COLO829 (cell line): Measurements from ENCODE around the gene FGFR1OP2.
"Not testable (repeated sequence)": the region's sequence is repeated elsewhere in the genome, so short reads cannot be mapped to it uniquely, and the experiment has no call there.

Experiments
- DNase-seq: peaks from one replicate; pipeline ENCODE4 v3.0.0; 2012; ENCODE audit warnings: low spot score

Gene FGFR1OP2

DNA sequence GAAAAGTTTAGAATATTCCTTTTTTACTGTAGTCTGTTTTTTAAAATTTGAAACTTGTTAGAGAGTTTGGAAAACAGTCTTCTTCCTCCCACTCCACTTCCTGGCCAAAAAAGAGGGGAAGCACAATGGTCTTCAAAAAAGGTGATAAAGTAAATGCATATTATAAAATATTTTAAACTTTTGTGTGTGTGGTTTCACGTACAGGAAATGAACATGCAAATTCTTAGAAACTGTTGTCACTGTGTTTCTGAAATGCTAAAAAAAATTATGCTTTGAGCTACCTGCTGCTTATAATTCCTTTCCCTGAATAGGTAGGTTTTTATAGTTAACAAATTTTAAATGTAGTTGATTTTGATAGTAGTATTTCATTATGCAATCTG, 2.9 kb downstream of the FGFR1OP2 start:
- DNase-seq = no peak

DNA sequence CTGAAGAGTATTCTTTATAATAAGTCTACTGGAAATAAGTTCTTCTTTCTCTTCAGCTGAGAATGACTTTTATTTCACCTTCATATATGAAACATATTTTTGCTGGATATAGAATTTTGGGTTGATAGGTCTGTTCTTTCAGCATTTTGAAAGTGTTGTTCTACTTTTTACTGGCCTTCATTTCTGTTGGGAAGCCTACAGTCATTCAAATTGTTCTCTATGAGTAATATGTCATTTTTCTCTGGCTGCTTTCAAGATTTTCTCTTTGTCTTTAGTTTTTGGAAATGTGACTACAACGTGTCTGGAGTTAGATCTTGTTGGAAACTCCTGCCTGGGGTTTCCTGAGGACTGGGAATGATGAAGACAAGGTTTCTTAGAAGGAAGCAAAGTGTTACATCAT, 10.0 kb downstream of the FGFR1OP2 start:
- no peak for DNase-seq

DNA sequence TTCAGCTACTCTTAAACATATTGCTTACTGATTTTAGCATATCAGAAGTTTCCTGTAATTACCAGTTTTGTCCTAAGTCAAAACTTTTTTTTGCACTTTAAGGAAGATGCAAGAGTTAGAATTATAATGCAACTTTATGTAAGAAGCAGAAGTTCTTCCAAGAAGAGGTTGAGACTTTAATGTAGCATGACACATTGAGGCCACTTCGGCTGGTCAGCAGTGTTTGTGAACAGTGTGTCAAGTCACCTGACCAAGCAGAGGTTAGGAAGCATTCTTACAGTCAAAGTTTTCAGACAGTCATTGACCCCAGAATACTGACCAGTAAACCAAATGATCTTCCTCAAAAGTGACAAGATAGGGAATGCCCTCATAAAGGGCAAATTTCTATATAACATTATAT, 15.2 kb downstream of the FGFR1OP2 start:
- no peak for DNase-seq

DNA sequence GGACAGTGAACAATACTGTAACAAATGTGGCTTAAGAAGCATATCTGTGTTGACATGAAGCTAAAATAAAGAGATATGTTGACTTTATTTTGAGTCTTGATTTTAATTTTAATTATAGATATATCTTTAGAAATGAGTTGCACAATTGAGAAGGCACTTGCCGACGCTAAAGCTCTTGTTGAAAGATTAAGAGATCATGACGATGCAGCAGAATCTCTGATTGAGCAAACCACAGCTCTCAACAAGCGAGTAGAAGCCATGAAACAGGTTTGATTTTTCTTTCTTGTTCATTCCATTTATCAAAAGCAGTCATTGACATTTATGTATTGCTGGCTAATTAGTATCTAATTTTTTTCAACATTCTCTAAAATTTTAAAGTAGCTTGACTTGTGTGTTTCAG, 15.8 kb downstream of the FGFR1OP2 start:
- DNase-seq = no peak

DNA sequence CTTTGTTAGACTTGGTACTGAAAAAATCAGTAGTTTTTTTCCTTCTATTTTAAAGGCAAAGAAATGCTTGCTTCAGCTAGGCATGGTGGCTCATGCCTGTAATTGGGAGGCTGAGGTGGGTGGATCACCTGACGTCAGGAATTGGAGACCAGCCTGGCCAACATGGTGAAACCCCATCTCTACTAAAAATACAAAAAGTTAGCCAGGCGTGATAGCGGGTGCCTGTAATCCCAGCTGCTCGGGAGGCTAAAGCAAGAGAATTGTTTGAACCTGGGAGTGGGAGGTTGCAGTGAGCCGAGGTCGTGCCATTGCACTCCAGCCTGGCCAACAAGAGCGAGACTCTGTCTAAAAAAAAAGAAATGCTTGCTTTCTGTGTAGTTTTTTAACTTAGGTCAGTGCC, 23.1 kb downstream of the FGFR1OP2 start:
- DNase-seq = not testable (repeated sequence)

DNA sequence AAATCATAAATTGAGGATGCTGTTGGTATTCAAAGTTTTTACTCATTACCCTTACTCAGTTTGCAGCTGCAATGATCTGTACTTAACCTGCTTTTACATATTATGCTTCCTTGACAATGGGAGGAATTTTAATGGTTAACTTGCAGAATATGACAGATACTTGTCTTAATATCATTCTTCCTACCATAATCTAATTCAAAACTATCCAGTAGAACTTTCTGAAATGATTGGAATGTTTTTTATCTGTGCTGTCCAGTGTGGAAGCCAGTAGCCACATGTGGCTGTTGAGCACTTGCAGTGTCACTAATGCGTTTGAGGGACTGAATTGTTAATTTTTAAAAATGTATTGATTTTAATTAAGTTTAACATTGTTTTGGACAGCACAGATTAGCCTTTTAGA, 23.5 kb downstream of the FGFR1OP2 start:
- no peak for DNase-seq

DNA sequence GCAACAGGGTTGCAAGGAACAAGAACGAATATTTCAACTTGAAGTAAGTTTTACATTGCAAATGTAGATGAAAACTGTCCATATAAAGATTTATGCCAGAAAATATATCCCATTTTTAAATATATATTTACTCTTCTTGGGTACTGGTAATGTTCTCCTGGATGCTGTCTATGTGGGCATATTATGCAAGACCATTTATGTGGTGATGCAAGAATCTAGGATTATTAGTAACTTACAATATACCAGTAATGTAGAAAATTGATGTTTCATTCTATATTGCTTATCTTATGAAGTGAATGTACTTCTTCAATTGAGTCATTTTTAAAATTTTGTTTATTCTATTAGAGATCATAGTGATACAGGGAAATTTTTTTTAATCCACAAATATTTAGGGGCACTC, 25.1 kb downstream of the FGFR1OP2 start:
- no peak for DNase-seq

DNA sequence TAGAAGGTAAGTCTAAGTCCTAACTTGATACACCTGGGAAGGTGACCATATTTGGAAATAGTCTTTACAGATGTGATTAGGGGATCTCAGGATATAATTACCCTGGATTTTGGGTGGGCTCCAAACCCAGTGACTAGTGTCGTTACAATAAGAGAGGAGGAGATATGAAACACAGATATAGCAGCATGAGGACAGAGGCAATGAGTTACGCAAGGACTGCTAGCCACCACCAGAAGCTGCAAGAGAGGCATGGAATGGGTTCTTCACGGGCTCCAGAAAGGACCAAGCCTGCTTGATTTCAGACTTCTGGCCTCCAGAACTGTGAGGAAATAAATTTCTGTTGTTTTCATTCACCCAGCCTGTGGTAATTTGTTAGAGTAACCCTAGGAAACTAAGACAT, 28.6 kb downstream of the FGFR1OP2 start:
- DNase-seq = no peak

DNA sequence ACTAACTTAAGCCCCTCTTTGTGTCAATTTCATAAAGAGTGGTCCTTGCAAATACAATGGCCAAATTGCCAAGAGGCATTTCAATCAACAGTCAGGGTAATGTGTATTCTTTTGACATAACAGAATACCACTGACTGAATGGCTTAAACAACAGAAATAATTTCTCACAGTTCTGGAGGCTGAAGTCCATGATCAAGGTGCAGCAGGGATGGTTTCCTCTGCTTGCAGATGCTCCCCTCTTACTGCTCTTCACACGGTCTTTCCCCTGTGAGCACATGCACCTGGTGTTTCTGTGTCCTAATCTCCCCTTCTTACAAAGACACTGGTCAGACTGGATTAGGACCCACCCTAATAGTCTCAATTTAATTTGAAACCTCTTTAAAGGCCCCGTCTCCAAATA, 31.9 kb downstream of the FGFR1OP2 start:
- DNase-seq = no peak

DNA sequence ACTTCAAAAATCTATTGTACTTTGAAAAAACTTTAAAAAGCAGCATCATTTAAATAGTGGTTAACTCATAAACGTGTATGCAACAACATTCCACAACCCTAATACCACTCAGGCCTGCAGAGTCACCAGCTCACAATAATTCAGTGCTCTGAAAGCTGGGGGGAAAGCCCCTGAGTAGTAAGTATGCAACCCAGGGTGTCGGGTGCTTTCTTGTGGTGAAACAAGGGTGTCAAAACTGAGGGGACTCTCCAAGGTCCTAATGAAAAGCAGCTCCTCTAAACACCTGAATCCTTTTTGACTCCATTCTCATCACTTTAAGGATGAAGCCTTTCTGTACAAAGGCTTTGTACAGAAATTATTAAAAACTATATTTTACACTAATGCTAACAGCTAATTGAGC, 33.7 kb downstream of the FGFR1OP2 start:
- no peak for DNase-seq

DNA sequence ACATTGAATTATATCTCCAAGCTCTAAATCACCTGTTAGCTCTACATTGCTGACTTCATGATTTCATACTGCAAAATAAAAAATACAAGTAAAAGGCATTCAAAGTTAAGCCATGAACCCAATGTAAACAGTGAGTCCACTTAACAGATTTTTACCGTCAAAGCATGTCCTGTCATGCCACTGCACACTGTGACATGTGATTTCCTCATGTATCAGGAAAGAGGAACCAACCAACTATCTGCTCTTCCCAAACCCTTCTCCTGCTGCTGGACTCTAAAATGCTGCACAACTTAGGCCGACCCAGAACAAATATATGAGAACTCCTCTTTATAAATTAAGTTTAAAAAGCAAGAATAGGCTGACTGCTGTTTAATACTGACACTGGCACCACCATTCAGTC, 38.4 kb downstream of the FGFR1OP2 start:
- DNase-seq = no peak

DNA sequence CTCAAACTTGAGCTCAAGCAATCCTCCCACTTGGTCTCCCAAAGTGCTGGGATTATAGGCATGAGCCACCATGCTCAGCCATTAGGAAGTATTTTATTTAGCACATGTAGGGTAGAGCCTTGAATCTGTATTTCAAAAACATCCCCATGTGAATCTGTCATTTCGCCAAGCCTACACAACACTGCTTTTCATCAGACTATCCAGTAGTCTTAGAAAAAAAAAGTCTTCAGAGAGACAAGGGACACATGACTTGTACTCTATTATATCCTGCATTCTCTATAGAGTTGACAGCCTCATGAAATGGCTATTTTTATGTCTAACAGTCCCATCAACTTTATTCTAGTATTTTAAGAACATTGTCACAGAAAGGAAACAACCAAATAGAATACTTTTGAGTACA, 40.5 kb downstream of the FGFR1OP2 start:
- peak; percentile 40 for DNase-seq

DNA sequence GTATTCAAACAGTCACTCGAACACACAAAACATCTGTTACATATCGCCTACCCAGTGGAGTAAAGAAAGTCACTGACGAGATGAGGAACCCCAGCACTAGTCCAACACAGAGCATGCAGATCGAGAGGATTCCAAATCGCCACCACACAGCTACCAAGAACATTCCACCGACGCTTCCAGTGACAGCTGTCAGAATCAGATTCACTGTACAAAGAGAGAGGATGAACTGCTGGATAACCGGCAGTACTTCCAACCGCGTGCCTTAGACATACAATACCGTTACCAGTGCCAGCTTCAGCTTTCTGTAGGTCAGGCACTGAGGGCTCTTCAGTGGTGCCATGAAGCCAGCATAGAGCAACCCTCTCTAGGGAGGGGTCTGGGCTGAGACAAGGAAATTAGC, 41.5 kb downstream of the FGFR1OP2 start:
- DNase-seq = no peak

DNA sequence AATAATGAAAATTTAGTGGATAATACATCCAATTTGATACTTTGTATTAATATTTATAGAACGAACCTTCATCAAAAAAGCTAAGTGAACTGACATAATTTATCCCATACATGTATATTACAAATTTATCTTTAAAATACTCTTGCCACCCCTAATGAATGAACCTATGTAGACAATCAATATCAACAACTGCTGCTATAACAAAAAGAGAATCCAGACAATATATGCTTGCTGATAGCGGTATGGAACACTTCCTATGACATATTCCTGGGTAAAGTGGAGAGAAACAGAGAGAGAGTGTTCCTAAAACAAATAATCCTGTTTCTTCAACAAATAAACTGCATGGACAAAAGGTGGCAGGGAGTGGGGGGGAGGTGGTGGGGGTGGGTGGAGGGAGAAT, 44.6 kb downstream of the FGFR1OP2 start:
- no peak for DNase-seq

DNA sequence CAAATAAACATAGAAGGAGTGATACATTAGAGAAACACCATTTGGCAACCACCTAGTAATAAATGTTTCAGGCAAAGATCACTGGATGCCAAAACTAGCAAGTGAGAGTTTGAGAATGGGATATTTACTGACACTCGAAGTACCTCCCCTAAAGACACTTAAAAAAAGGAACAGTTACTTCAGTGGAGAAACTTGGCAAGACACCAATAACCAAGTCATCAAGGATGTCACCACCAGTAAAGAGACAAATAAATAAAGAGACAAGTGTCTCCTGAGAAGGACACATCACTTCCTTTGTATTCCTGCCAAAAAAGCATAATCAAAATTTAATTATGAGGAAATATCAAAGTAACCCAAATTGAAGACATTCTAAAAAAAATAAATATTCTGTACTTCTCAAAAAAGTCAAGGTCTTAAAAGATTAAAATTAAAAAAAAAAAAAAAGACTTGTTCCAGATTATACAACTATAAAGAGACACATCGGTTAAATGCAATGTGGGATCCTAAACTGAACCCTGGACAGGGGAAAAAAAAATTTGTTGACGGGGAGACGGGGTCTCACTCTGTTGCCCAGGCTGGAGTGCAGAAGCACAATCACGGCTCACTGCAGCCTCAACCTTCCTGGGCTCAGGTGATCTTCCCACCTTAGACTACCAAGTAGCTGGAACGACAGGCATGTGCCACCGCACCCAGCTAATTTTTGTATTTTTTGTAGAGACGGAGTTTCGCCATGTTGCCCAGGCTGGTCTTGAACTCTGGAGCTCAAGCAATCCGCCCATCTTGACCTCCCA, 49.6 kb downstream of the FGFR1OP2 start:
- DNase-seq = peak; percentile 34

DNA sequence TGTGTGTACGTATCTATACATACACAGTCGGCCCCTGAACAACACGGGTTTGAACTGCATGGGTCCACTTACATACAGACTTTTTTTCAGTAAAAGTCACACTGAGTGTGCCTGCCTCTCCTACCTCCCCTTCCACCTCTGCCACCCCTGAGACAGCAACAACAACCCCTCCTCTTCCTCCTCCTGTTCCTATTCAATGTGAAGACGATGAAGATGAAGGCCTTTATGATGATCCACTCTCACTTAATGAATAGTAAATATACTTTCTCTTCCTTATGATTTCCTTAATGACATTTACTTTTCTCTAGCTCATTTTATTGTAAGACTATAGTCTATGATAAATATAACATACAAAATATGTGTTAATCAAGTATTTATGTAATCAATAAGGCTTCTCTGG, 50.4 kb downstream of the FGFR1OP2 start:
- no peak for DNase-seq

DNA sequence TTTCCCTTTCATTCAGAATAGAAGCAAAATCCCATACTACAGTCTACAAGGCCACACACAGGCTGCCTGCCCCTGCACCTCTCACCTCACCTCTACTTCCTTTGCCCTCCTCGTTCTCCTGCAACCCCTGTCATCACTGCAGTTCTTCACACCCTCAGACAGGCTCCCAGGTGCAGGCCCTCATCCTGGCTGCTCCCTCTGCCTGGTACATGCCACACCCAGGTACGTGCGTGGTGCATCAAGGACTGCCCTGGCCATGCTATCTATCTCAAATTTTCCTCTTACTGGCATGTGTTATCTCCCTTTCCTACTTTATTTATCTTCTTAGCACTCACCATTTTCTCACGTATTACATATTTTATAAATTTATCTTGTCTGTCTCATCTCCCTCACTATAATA, 51.6 kb downstream of the FGFR1OP2 start:
- no peak for DNase-seq

DNA sequence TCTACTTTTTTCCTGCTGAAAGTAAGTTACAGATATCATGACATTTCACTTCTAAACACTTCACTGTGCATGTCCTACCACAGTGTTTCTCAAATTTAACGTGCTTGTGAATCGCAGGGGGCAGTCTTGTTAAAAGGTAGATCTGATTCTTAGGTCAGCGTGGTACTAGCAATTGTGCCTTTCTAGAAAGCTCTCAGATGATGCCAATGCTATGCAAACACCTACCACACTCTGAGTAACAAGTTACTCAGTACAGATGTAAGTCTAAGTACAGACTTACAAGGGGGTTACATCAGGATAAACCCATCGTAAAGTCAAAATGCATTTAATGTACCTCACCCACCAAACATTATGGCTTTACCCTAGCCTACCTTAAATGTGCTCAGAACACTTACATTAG, 53.6 kb downstream of the FGFR1OP2 start:
- DNase-seq = no peak

DNA sequence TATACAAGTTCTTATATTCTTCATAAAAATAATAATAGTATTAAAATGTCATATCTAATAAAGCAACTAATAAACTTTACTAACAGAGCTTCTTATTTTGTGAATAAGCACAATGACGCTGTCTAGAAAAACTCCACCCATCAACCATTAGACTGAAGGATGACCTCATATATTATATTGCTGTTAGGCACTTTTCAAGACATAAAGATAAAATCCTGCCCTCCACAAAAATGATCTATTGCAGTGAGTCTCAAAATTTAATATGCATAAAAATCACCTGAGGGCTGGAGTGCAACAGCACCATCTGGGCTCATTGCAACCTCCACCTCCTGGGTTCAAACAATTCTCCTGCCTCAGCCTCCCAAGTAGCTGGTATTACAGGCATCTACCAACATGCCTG, 55.8 kb downstream of the FGFR1OP2 start:
- no peak for DNase-seq

DNA sequence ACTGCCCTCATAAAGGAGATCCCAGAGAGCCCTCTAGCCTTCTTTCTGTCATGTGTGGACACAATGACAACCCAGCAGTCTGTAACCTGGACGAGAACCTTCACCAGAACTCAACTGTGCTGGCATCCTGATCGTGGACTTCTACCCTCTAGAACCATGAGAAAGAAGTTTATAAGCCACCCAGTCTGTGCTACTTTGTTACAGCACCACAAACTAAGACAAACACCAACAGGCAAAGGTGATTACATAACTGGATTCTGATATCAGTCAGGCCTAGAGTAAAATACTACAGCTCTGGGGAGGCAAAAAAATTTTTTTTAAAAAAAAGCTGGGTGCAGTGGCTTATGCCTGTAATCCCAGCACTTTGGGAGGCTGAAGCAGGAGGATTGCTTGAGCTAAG, 57.4 kb downstream of the FGFR1OP2 start:
- no peak for DNase-seq

DNA sequence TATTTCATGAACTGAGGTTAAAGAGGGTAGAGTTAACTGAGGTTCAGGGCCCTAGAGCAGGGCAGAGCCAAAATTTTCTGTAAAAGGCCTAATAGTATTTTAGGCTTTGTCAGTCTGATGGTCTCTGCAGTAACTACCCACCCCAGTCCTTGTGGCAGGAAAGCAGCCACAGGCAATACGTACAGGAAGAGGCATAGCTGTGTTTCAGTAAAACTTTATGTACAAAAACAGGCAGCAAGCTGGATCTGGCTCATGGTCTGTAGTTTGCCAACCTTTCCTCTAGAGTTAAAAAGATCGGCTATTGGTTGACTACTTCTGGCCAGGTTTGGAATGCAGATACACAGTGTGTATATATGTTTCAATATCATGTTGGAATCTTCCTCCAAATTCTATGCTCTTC, 58.7 kb downstream of the FGFR1OP2 start:
- DNase-seq = no peak

DNA sequence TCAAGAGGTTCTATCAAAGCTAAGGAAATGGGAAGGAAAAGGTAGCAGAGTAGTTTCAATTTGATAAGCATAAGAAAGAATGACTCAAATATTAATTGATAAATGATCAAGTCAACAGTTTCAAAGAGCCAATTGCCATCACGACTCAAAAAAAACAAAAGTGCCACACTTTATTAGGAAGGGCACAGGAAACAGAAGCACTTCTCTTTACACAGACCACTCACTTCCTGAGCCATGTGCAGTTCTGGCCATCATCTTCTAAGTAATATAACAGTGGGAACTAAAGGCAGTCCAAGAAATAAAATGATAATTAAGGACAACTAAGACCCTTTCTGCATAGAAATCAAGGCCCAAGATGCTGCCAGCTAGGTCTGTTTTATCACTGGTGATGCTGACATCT, 62.7 kb downstream of the FGFR1OP2 start:
- no peak for DNase-seq

DNA sequence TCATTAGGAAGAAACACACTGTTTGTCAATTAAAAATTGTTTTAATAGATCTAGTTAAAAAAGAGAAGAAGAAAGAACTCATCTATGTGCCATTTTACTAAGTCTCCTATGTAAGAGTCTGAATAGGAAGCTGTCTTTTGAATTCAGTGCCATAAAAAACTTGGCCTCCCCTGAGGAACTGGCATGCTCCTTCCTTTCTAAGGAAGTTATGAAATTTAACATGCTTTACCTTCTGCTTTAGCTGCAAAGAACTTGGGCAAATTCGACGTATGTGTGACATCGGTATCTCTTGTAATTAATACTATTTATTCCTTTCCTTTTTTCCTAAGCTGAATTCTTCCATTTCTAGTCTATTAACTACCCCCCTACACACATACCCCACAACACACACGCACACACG, 63.4 kb downstream of the FGFR1OP2 start:
- DNase-seq = no peak

DNA sequence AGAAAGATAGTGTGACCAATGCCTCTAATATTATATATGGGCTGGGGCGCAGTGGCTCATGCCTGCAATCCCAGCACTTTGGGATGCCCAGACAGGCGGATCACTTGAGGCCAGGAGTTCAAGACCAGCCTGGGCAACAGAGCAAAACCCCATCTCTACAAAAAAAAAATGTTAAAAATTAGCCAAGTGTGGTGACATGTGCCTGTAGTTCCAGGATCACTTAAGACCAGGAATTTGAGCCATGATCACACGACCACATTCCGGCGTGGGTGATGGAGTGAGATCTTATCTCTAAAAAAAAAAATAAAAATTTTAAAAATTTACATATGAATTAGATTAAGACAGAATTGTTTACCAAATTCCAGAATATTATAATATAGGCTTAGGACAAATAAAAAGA, 63.9 kb downstream of the FGFR1OP2 start:
- no peak for DNase-seq
